ENCODE measurements around the gene PRDM10.

- TF ChIP-seq CTCF (IDR thresholded peaks at IDR 0.05; ENCODE audit: borderline replicate concordance, extremely low read depth, low read length, poor library complexity, severe bottlenecking) (no peak), EZH2 (IDR thresholded peaks at IDR 0.05; ENCODE audit: borderline replicate concordance, low read depth, low read length, severe bottlenecking) (no peak)
Observed at GRCh38 chr11:129951201-129951865, 51.3 kb downstream of the PRDM10 start.
